ENCODE measurements around the gene INPP4B.
"Not testable (repeated sequence)": the region's sequence is repeated elsewhere in the genome, so short reads cannot be mapped to it uniquely, and the experiment has no call there.

The INPP4B gene

GRCh38 chr4:142823796-142824195 lies 22.3 kb downstream of the INPP4B start:
- no peak for DNase-seq

- DNase-seq, result no peak
Measured at GRCh38 chr4:142818476-142818875, 27.6 kb downstream of the INPP4B start.

GRCh38 chr4:142818031-142818430 lies 28.1 kb downstream of the INPP4B start:
- no peak for DNase-seq

GRCh38 chr4:142817442-142817841 lies 28.7 kb downstream of the INPP4B start:
- no peak for DNase-seq

GRCh38 chr4:142815834-142816233 lies 30.3 kb downstream of the INPP4B start:
- no peak for DNase-seq

- DNase-seq, result no peak
Measured at GRCh38 chr4:142813388-142813787, 32.7 kb downstream of the INPP4B start.

- no peak for DNase-seq
Measured at GRCh38 chr4:142812091-142812490, 34.0 kb downstream of the INPP4B start.

- no peak for DNase-seq
Measured at GRCh38 chr4:142811034-142811433, 35.1 kb downstream of the INPP4B start.

GRCh38 chr4:142809559-142809958 lies 36.5 kb downstream of the INPP4B start:
- no peak for DNase-seq

GRCh38 chr4:142803879-142804278 lies 42.2 kb downstream of the INPP4B start:
- not testable (repeated sequence) for DNase-seq

GRCh38 chr4:142801966-142802365 lies 44.1 kb downstream of the INPP4B start:
- no peak for DNase-seq

GRCh38 chr4:142781114-142781513 lies 65.0 kb downstream of the INPP4B start:
- DNase-seq, result no peak

- DNase-seq, result no peak
Measured at GRCh38 chr4:142778900-142779299, 67.2 kb downstream of the INPP4B start.

- DNase-seq, result no peak
Measured at GRCh38 chr4:142778430-142778829, 67.7 kb downstream of the INPP4B start.

- DNase-seq, result no peak
Measured at GRCh38 chr4:142777045-142777743, 68.9 kb downstream of the INPP4B start.

GRCh38 chr4:142776026-142776425 lies 70.1 kb downstream of the INPP4B start:
- no peak for DNase-seq

GRCh38 chr4:142773505-142773904 lies 72.6 kb downstream of the INPP4B start:
- DNase-seq, result no peak

GRCh38 chr4:142762280-142762679 lies 83.8 kb downstream of the INPP4B start:
- no peak for DNase-seq

GRCh38 chr4:142752202-142752786 lies 93.8 kb downstream of the INPP4B start:
- DNase-seq, result no peak

GRCh38 chr4:142743121-142743825 lies 102.8 kb downstream of the INPP4B start:
- no peak for DNase-seq

- no peak for DNase-seq
Measured at GRCh38 chr4:142741995-142742394, 104.1 kb downstream of the INPP4B start.

- no peak for DNase-seq
Measured at GRCh38 chr4:142728233-142728632, 117.9 kb downstream of the INPP4B start.

- DNase-seq, result no peak
Measured at GRCh38 chr4:142727149-142727548, 119.0 kb downstream of the INPP4B start.

- DNase-seq, result no peak
Measured at GRCh38 chr4:142725886-142726285, 120.2 kb downstream of the INPP4B start.
